SU-DHL-6 (cell line): ENCODE data around the gene PIK3C2G.

Source experiments
- H2AFZ ChIP-seq: fragments of 200-600 bp; sonication (generic); 2 replicates; pipeline ENCODE4 v1.6.1; 2014; ENCODE audit warnings: low read depth, mild to moderate bottlenecking, moderate library complexity, mixed read lengths, antibody characterized with exemption, low read length; ENCODE audit not compliant: severe bottlenecking
- H3F3A ChIP-seq: fragments of 200-600 bp; shearing (Covaris generic); 2 replicates; pipeline ENCODE4 v1.6.0; 2016; ENCODE audit warnings: antibody characterized with exemption, mild to moderate bottlenecking; ENCODE audit not compliant: insufficient read depth
- H3K27ac ChIP-seq: fragments of 200-600 bp; sonication (generic); 2 replicates; pipeline ENCODE4 v1.5.1; 2016; ENCODE audit warnings: low read depth, mild to moderate bottlenecking, low read length, moderate library complexity, mixed read lengths
- H3K27me3 ChIP-seq: fragments of 200-600 bp; sonication (generic), shearing (Covaris generic); 2 replicates; pipeline ENCODE4 v1.6.0; 2014; ENCODE audit warnings: mild to moderate bottlenecking, low read length
- H3K36me3 ChIP-seq: fragments of 200-600 bp; sonication (generic); 2 replicates; pipeline ENCODE4 v1.6.1; 2014; ENCODE audit warnings: mild to moderate bottlenecking, low read length, mixed read lengths
- H3K4me2 ChIP-seq: fragments of 300-600, 200-600 bp; shearing (Covaris generic), sonication (generic); 2 replicates; pipeline ENCODE4 v1.6.0; 2014; ENCODE audit warnings: low read length, low read depth, mild to moderate bottlenecking; ENCODE audit not compliant: poor library complexity, severe bottlenecking
- H3K4me3 ChIP-seq: fragments of 200-600 bp; sonication (generic); 2 replicates; pipeline ENCODE4 v1.5.1; 2014; ENCODE audit warnings: antibody characterized with exemption, low read length, mild to moderate bottlenecking, mixed read lengths; ENCODE audit not compliant: insufficient read depth, poor library complexity, severe bottlenecking
- H3K79me2 ChIP-seq: fragments of 200-600 bp; sonication (generic); 2 replicates; pipeline ENCODE4 v1.6.1; 2014; ENCODE audit warnings: mild to moderate bottlenecking, low read length, moderate library complexity; ENCODE audit not compliant: insufficient read depth
- H3K9ac ChIP-seq: fragments of 200-600 bp; sonication (generic); 2 replicates; pipeline ENCODE4 v1.7.0; 2014; ENCODE audit warnings: mild to moderate bottlenecking, low read length
- H3K9me2 ChIP-seq: fragments of 200-600 bp; sonication (generic); replicated peaks from 2 replicates; pipeline ENCODE4 v1.6.1; 2014; ENCODE audit warnings: low read length; ENCODE audit not compliant: insufficient read depth
- H3K9me3 ChIP-seq: fragments of 200-600 bp; sonication (generic); 2 replicates; pipeline ENCODE4 v1.6.1; 2014; ENCODE audit warnings: low read length, mixed read lengths; ENCODE audit not compliant: insufficient read depth
- H4K20me1 ChIP-seq: fragments of 200-600 bp; sonication (generic); 2 replicates; pipeline ENCODE4 v1.6.1; 2014; ENCODE audit warnings: low read depth, mild to moderate bottlenecking, antibody characterized with exemption, low read length, moderate library complexity, mixed read lengths
- EZH2phosphoT487 ChIP-seq: fragments of 200-600 bp; sonication (generic), shearing (Covaris generic); conservative IDR thresholded peaks from 2 replicates; pipeline ENCODE4 v1.6.1; 2018; ENCODE audit warnings: mild to moderate bottlenecking, antibody characterized with exemption, low read length, moderate library complexity, mixed read lengths
- TF ChIP-seq, protein P1 (sequence below): fragments of 200-600 bp; sonication (generic); IDR thresholded peaks from one replicate; pipeline ENCODE4 v1.5.1; 2017; ENCODE audit warnings: antibody characterized with exemption, mild to moderate bottlenecking, low read length, moderate library complexity; ENCODE audit not compliant: insufficient read depth, poor library complexity, severe bottlenecking

Gene PIK3C2G

DNA sequence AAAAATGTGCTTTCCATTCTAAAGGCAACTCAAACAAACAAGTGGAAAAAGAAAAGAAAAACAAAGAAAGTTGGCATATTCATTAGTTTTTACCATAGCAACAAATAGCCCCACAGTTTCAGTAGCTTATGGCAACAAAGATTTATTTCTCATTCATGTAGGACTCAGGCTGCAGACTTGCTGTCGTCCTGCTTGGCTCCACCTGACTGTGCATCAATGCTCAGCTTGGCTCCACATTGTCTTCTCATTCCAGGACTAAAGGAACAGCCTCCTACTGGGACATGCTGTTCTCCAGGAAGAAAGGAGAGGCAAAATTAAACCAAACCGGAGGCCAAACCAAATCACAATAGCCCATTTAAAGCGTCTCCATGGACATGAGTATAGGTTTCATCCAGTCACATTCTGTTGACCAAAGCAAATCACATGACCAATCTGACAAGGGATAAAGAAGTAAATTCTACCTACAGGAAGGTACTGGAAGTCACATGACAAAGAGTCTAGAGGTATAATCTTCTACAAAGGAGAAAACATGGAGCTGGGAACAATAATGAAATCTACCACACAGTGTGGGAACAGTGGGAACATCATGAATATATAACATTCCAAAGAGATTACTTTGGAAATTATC is 222.5 kb downstream of the PIK3C2G start:
- Histone ChIP-seq H2AFZ (no peak overlapping the region), H4K20me1 (no peaks in the 10 kb centered on the region), H3K79me2 (no peaks in the 10 kb centered on the region), H3K9me3 (no peaks in the 10 kb centered on the region), H3K27me3 (no peaks in the 10 kb centered on the region), H3K4me3 (no peak overlapping the region), H3F3A (no peaks in the 10 kb centered on the region), H3K4me2 (no peak overlapping the region), H3K9me2 (no peaks in the 10 kb centered on the region), H3K36me3 (no peaks in the 10 kb centered on the region), H3K27ac (no peak overlapping the region), H3K9ac (no peak overlapping the region)
- TF ChIP-seq, protein P1, sequence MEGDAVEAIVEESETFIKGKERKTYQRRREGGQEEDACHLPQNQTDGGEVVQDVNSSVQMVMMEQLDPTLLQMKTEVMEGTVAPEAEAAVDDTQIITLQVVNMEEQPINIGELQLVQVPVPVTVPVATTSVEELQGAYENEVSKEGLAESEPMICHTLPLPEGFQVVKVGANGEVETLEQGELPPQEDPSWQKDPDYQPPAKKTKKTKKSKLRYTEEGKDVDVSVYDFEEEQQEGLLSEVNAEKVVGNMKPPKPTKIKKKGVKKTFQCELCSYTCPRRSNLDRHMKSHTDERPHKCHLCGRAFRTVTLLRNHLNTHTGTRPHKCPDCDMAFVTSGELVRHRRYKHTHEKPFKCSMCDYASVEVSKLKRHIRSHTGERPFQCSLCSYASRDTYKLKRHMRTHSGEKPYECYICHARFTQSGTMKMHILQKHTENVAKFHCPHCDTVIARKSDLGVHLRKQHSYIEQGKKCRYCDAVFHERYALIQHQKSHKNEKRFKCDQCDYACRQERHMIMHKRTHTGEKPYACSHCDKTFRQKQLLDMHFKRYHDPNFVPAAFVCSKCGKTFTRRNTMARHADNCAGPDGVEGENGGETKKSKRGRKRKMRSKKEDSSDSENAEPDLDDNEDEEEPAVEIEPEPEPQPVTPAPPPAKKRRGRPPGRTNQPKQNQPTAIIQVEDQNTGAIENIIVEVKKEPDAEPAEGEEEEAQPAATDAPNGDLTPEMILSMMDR, result no peak
- TF ChIP-seq EZH2phosphoT487, result no peak

DNA sequence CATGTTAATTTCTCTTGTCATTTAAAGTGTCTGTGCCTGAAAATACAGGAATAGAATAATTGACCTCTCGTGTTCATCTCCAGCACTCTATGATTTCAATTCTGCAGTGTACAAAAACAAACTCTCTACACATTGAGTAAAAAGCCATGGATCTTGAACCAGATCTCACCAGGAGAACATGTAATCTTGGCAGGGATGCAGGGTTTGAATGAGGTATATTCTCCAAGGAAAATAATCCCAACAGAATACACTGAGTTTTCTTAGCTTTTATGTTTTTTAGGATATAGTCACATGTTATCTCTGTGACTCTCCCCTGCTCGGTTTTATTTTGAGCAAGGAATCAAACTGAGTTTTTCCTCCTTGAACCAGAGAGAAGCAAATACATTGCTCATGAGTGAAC is 224.7 kb downstream of the PIK3C2G start:
- H3K9ac ChIP-seq, result no peak overlapping the region
- H3K9me2 ChIP-seq, result no peaks in the 10 kb centered on the region
- no peaks in the 10 kb centered on the region for H3F3A ChIP-seq
- no peak for TF ChIP-seq EZH2phosphoT487
- TF ChIP-seq, protein P1, result no peak
- no peaks in the 10 kb centered on the region for H4K20me1 ChIP-seq
- H3K79me2 ChIP-seq, result no peaks in the 10 kb centered on the region
- no peaks in the 10 kb centered on the region for H3K36me3 ChIP-seq
- no peaks in the 10 kb centered on the region for H3K9me3 ChIP-seq
- no peak overlapping the region for H3K4me2 ChIP-seq
- H3K27me3 ChIP-seq, result no peaks in the 10 kb centered on the region
- no peak overlapping the region for H2AFZ ChIP-seq
- H3K27ac ChIP-seq, result no peak overlapping the region
- no peak overlapping the region for H3K4me3 ChIP-seq

DNA sequence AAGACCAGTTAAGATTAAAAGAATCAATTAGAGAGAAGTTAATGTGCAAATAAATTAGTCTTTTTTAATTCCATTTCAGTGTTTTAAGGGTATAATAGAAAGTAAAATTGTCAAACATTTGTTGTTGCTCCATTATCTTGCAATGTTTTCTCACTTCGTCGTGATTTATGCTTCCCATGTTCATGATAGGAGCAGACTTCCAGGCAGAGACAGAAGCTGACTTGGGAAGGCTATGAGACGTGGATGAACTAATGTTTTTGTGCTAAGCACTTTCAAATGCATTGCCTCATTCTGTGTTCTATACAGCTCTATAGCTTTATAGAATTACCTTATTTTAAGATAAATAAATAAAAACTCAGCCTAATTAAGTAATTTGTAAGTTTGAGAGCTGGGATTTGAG is 226.2 kb downstream of the PIK3C2G start:
- H3K79me2 ChIP-seq, result no peaks in the 10 kb centered on the region
- no peak overlapping the region for H3K4me2 ChIP-seq
- no peak overlapping the region for H3K4me3 ChIP-seq
- H4K20me1 ChIP-seq, result no peaks in the 10 kb centered on the region
- no peak overlapping the region for H2AFZ ChIP-seq
- no peak overlapping the region for H3K9ac ChIP-seq
- H3K9me3 ChIP-seq, result no peaks in the 10 kb centered on the region
- TF ChIP-seq, protein P1, result no peak
- TF ChIP-seq EZH2phosphoT487, result no peak
- no peak overlapping the region for H3K27ac ChIP-seq
- H3F3A ChIP-seq, result no peaks in the 10 kb centered on the region
- H3K9me2 ChIP-seq, result no peaks in the 10 kb centered on the region
- H3K36me3 ChIP-seq, result no peaks in the 10 kb centered on the region
- no peaks in the 10 kb centered on the region for H3K27me3 ChIP-seq
